ENCODE data around the gene APBA3. TPM values are rescaled to one million over a fixed set of nuclear protein-coding genes. Genes with fewer than 3 reads are reported as not detected.

The APBA3 gene
- total RNA-seq, 1 donor from 2014 or later, result 17.1 TPM

GRCh38 chr19:3788996-3789778, 27.7 kb upstream of the APBA3 start:
- no peak for DNase-seq

GRCh38 chr19:3785938-3786824, 24.7 kb upstream of the APBA3 start, which contains the start of gene MATK:
Gene MATK, minus strand, starts transcription at chr19:3786381. Its CDS starts 1,246 bp downstream, at chr19:3785135.
- no peak for DNase-seq

- no peak for DNase-seq
These were observed 24.0 kb upstream of the APBA3 start for GRCh38 chr19:3785451-3785937.

- DNase-seq, result no peak
These were observed 23.3 kb upstream of the APBA3 start for GRCh38 chr19:3784607-3785450.

- no peak for DNase-seq
These were observed 22.4 kb upstream of the APBA3 start for GRCh38 chr19:3783660-3784584.

GRCh38 chr19:3782903-3783302, 21.4 kb upstream of the APBA3 start:
- DNase-seq, result no peak

- DNase-seq, result no peak
These were observed 20.8 kb upstream of the APBA3 start for GRCh38 chr19:3782330-3782729.

- DNase-seq, result no peak
These were observed 20.1 kb upstream of the APBA3 start for GRCh38 chr19:3781603-3782002.

- DNase-seq, result no peak
These were observed 19.4 kb upstream of the APBA3 start for GRCh38 chr19:3780786-3781304.

GRCh38 chr19:3778899-3779723, 17.6 kb upstream of the APBA3 start:
- no peak for DNase-seq

- DNase-seq, result no peak
These were observed 16.8 kb upstream of the APBA3 start for GRCh38 chr19:3778104-3778867.

- no peak for DNase-seq
These were observed 15.1 kb upstream of the APBA3 start for GRCh38 chr19:3776479-3777040.

GRCh38 chr19:3775831-3776230, 14.3 kb upstream of the APBA3 start:
- DNase-seq, result no peak

- no peak for DNase-seq
These were observed 13.9 kb upstream of the APBA3 start for GRCh38 chr19:3775374-3775711.

GRCh38 chr19:3774621-3775373, 13.3 kb upstream of the APBA3 start:
- DNase-seq, result no peak

GRCh38 chr19:3773814-3774515, 12.5 kb upstream of the APBA3 start:
- DNase-seq, result no peak

GRCh38 chr19:3771906-3772455, 10.5 kb upstream of the APBA3 start, which contains the start of gene RAX2:
Gene RAX2, minus strand, starts transcription at chr19:3772228. Its CDS starts 486 bp downstream, at chr19:3771742.
- DNase-seq, result no peak

Measured in tongue (tissue), 2 donors.